ENCODE data around the gene VPS13D. TPM values are rescaled to one million over a fixed set of nuclear protein-coding genes. Genes with fewer than 3 reads are reported as not detected.
"Not testable (repeated sequence)": the region's sequence is repeated elsewhere in the genome, so short reads cannot be mapped to it uniquely, and the experiment has no call there.

VPS13D gene
- total RNA-seq, 2 donors from 2014 or later = 43.1 to 50.6 TPM

- peak; percentile 10 to 71 for ATAC-seq
- intact Hi-C loops (cut with DNase I) = loop anchor here in 1 of 2 donors (5.0 kb wide), 2 partner anchors 133 to 153 kb away; partner anchors contain the start of gene DHRS3
- peak; percentile 53 for DNase-seq
Observed at GRCh38 chr1:12464598-12465056, 234.8 kb downstream of the VPS13D start.

GRCh38 chr1:12465126-12465525, 235.3 kb downstream of the VPS13D start:
- ATAC-seq = no peak

GRCh38 chr1:12466816-12467215, 237.0 kb downstream of the VPS13D start:
- ATAC-seq = no peak

More at GRCh38 chr1:12465126-12465525, 235.3 kb downstream of the VPS13D start:
- no peak for DNase-seq
- intact Hi-C loops (cut with DNase I) = no loop called here

GRCh38 chr1:12467570-12468286, 237.9 kb downstream of the VPS13D start:
- intact Hi-C loops (cut with DNase I) = no loop called here
- ATAC-seq (no peak), DNase-seq (no peak)

More at GRCh38 chr1:12466816-12467215, 237.0 kb downstream of the VPS13D start:
- no peak for DNase-seq
- intact Hi-C loops (cut with DNase I) = no loop called here

GRCh38 chr1:12468323-12468722, 238.5 kb downstream of the VPS13D start:
- no peak for DNase-seq
- intact Hi-C loops (cut with DNase I) = no loop called here
- no peak for ATAC-seq

- intact Hi-C loops (cut with DNase I) = no loop called here
- ATAC-seq = no peak
- DNase-seq = no peak
Observed at GRCh38 chr1:12469493-12469892, 239.7 kb downstream of the VPS13D start.

GRCh38 chr1:12469990-12470389, 240.2 kb downstream of the VPS13D start:
- DNase-seq (no peak), ATAC-seq (no peak)
- intact Hi-C loops (cut with DNase I) = loop anchor here in 1 of 2 donors (10.0 kb wide), 1 partner anchor 85 kb away; no protein-coding TSS in a partner anchor

GRCh38 chr1:12470916-12471315, 241.1 kb downstream of the VPS13D start:
- DNase-seq, ATAC-seq: not testable (repeated sequence)
- intact Hi-C loops (cut with DNase I) = loop anchor here in 1 of 2 donors (10.0 kb wide), 1 partner anchor 84 kb away; no protein-coding TSS in a partner anchor

GRCh38 chr1:12472156-12472797, 242.4 kb downstream of the VPS13D start:
- ATAC-seq = no peak
- intact Hi-C loops (cut with DNase I) = loop anchor here in 1 of 2 donors (10.0 kb wide), 1 partner anchor 83 kb away; no protein-coding TSS in a partner anchor

GRCh38 chr1:12472798-12473551, 243.1 kb downstream of the VPS13D start:
- intact Hi-C loops (cut with DNase I) = loop anchor here in 1 of 2 donors (10.0 kb wide), 1 partner anchor 82 kb away; no protein-coding TSS in a partner anchor
- no peak for ATAC-seq

More at GRCh38 chr1:12472156-12472797, 242.4 kb downstream of the VPS13D start:
- DNase-seq = no peak

GRCh38 chr1:12473596-12474362, 243.9 kb downstream of the VPS13D start:
- ATAC-seq (peak; percentile 4 to 33), DNase-seq (peak; percentile 54)
- intact Hi-C loops (cut with DNase I) = loop anchor here in 1 of 2 donors (10.0 kb wide), 1 partner anchor 81 kb away; no protein-coding TSS in a partner anchor

More at GRCh38 chr1:12472798-12473551, 243.1 kb downstream of the VPS13D start:
- DNase-seq = no peak

GRCh38 chr1:12475101-12475500, 245.3 kb downstream of the VPS13D start:
- DNase-seq (no peak), ATAC-seq (peak in 1 of 2 donors; percentile 6)
- intact Hi-C loops (cut with DNase I) = loop anchor here (5.0 to 10.0 kb wide), 2 partner anchors 80 to 142 kb away; partner anchors contain the start of gene DHRS3 (in 2 of the 2)

- DNase-seq (no peak), ATAC-seq (peak in 1 of 2 donors; percentile 21)
- intact Hi-C loops (cut with DNase I) = loop anchor here (5.0 to 10.0 kb wide), 2 partner anchors 79 to 142 kb away; partner anchors contain the start of gene DHRS3 (in 2 of the 2)
Observed at GRCh38 chr1:12475530-12475934, 245.7 kb downstream of the VPS13D start.

GRCh38 chr1:12475947-12476346, 246.1 kb downstream of the VPS13D start:
- DNase-seq = no peak
- intact Hi-C loops (cut with DNase I) = loop anchor here (5.0 to 10.0 kb wide), 2 partner anchors 79 to 141 kb away; partner anchors contain the start of gene DHRS3 (in 2 of the 2)
- ATAC-seq = no peak

GRCh38 chr1:12477314-12477713, 247.5 kb downstream of the VPS13D start:
- no peak for ATAC-seq
- intact Hi-C loops (cut with DNase I) = loop anchor here (5.0 to 10.0 kb wide), 2 partner anchors 77 to 140 kb away; partner anchors contain the start of gene DHRS3 (in 2 of the 2)
- no peak for DNase-seq

- DNase-seq = peak; percentile 81
- peak; percentile 83 to 87 for ATAC-seq
- intact Hi-C loops (cut with DNase I) = loop anchor here (5.0 to 10.0 kb wide), 2 partner anchors 77 to 139 kb away; partner anchors contain the start of gene DHRS3 (in 2 of the 2)
Observed at GRCh38 chr1:12477936-12478611, 248.2 kb downstream of the VPS13D start.

GRCh38 chr1:12478612-12478985, 248.8 kb downstream of the VPS13D start:
- intact Hi-C loops (cut with DNase I) = loop anchor here (5.0 to 10.0 kb wide), 2 partner anchors 76 to 139 kb away; partner anchors contain the start of gene DHRS3 (in 2 of the 2)
- ATAC-seq (peak in 1 of 2 donors; percentile 8), DNase-seq (no peak)

Measured in left cardiac atrium (tissue), 4 donors.